ENCODE results near the gene C1orf52. TPM values are rescaled to one million over a fixed set of nuclear protein-coding genes. Genes with fewer than 3 reads are reported as not detected.

Gene C1orf52
- total RNA-seq, 1 donor from 2014 or later, result 17.8 TPM

DNA sequence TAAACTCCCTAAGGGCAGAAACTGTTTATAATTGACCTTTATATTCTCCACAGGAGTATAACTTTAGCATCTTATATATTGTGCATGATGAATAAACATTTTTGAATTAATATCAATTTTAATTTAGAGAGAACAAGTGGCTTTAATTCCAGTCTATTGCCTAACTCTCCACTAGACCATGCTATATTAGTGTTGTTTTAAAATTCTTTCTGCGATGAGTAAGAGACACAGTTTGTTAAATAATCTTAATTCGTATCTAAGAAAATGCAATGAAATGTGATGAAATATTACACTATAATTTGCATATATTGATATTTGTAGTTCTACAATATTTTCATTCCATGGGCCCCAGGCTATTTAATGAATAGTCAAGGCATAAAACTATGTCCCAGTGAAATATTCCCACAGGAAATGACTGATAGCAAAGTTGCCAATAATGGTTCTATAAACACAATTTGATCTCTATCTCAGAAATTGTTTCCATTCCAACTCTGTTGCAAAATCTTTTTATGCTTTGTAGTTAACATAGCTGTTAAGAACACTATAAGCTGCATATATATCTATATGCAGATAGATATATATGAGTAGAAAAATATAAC is 55.8 kb downstream of the C1orf52 start:
- no peak for DNase-seq
- intact Hi-C loops (cut with DNase I), result no loop called here

DNA sequence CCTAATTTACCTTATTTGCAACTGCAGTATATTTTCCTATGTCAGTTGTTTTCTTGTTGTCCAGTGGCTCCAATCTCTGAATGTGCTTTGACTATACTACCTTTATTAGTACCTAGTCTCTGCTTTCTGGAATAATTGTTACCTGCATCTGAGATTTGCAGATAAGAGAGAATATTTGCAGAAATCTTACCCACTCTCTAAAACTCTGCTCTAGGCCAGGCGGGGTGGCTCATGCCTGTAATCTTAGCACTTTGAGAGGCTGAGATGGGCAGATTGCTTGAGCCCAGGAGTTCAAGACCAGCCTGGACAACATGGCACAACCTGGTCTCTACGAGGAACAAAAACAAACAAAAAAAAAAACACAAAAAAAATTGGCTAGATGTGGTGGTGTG is 56.6 kb downstream of the C1orf52 start:
- no peak for DNase-seq
- intact Hi-C loops (cut with DNase I), result no loop called here
- ATAC-seq (ENCODE audit: poor library complexity), result no peak

More for the DNA sequence above, 55.8 kb downstream of the C1orf52 start:
- ATAC-seq (ENCODE audit: poor library complexity), result no peak

DNA sequence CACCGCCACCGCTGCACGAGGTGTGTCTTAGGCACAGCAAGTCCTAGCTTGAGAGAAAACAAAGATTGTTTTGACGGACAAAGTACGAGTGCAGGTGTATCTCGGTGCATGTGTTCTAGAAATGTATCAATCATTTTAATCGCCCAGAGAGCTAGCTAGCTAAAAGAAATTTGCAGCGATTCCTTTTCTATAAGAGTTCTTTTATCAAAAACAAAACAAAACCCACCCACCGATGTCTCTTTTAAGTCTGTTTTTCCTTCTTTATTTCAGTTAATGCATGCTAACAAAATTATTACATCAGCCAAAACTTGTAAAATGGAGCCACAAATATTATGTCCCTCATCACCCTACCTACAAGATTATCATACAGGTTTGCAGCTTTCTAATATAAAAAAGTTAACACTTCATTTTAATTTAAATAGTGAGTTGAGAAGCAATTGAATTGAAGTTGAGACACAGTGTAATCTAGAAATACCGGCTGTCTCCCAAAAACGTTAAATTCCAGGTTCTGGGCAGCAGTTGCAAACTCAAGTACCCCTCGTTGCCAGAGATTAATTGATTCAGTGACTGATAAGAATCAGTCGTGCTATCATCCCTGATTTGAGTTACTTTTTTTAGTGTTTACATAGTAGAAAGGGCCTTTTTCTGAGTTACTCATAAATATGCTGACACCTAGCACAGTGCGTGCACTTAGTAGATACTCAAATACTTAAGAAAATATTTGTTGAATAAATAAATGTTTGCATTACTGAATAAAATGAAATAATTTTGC is 57.2 kb downstream of the C1orf52 start:
- DNase-seq (no peak), ATAC-seq (ENCODE audit: poor library complexity) (peak; percentile 13)
- intact Hi-C loops (cut with DNase I), result no loop called here

DNA sequence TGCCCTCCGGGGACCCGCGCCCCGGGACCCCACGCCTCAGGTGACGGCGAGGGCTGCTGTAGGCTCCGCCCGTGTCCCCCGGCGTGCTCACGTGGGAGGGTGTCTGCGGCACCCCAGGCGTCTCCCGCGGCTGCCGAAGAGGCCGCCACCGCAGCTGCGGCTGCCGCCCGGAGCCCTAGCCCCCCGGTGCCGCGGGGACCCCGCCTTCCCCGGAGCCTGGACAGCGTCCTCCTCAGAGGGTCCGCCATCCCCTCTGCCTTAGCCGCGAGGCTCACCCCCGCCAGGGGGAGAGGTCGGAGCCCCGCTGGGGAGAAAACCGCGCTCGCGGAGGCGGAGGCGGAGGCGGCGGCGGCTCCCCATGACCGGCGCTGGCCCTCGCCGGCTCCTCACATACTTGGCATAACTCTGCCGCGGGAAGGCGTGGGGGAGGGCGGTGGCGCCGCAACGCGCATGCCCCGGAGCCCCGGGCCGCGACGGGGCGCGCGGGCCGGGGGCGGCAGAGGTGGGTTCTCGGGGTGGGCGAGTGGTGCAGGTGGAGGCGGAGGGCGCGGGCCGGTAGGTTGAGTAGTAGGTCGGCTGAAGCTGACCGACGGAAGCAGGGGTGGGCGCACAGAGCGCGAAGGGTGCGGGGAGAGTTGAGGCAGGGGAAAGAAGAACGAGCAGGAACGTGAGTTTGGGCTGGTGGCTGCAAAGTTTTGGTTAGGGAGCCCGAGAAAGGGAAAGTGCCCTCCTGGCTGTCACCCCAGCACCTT is 57.9 kb downstream of the C1orf52 start:
- intact Hi-C loops (cut with DNase I), result no loop called here
- peak; percentile 91 for ATAC-seq (ENCODE audit: poor library complexity)
- DNase-seq, result peak; percentile 83

DNA sequence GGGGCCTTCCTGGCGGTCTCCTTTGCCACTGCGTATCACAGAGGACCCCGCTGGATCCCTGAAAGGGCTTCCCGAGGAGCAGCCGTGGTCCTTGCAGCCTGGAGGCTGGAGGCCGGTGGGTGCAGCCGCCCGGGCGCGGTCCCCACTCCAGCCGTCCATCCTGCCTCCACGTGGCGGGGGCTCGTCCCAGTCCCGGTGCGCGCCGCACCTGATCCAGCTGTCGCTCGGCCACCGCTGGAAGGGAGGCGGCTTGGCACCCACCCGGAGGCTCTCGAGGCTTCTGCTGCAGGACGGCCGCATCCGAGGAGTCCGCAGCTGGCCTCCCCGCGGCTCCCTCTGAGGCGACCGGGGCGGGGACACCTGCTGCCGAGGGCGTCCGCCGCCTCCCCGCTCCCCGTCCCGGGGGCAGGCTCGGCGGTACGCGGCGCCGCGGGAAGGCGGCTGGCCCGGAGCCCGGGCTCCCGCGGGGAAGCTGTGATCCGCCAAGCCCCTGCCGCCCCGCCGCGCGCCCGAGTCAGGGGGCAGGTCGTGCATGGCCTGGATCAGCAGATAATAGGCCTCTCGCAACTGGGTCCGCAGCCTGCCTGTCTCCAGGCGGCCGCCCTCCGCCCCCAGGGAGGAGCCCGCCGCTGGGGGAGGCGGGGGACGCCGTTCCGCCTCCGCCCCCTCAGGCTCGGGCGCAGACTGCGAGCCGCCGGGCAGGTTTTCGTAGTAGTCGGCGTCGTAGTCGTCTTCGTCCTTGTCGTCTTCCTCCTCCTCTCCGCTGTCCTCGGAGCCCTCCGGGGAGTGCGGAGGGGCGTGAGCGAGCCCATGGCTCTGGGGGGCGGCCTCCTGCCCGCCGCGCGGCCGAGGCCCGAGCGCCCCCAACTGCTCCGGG is 58.8 kb downstream of the C1orf52 start, which contains the start of gene SYDE2:
TSS of gene SYDE2 (minus strand) at position 554 of the 877 bp plus-strand sequence. CDS start at position 534, 20 bp downstream.
- intact Hi-C loops (cut with DNase I), result no loop called here
- DNase-seq (peak; percentile 82), ATAC-seq (ENCODE audit: poor library complexity) (peak; percentile 92)

Other genes with a start within 250 kb of the C1orf52 start
- gene MCOLN3, start 211.2 kb downstream of the C1orf52 start, total RNA-seq, result 1.7 TPM
- gene SYDE2, start 58.6 kb downstream of the C1orf52 start, total RNA-seq, result 21.4 TPM
- 7.9 TPM for gene BCL10, start 17.0 kb upstream of the C1orf52 start, total RNA-seq
- 3.5 TPM for gene DDAH1, start 205.5 kb upstream of the C1orf52 start, total RNA-seq